Fibroblast of the aortic adventitia (primary cell): Measurements from ENCODE around the gene PRIMA1. TPM values are rescaled to one million over a fixed set of nuclear protein-coding genes. Genes with fewer than 3 reads are reported as not detected.

Experiments
- DNase-seq: peaks from one replicate; pipeline ENCODE4 v3.0.0-alpha.2; 2010; ENCODE audit warnings: low read depth
- H3K4me3 ChIP-seq: 2 replicates; pipeline ENCODE4 v1.5.1; 2011; ENCODE audit warnings: low read depth, mild to moderate bottlenecking, control low read depth, low read length, moderate library complexity
- CTCF ChIP-seq: IDR thresholded peaks from 2 replicates; pipeline ENCODE4 v1.5.1; 2011; ENCODE audit warnings: mild to moderate bottlenecking, low read length, control low read depth, inconsistent platforms; ENCODE audit not compliant: insufficient read depth
- total RNA-seq: library from RNA; depleted of rRNA; stranded (reverse); fragments of >200 nt; gene quantifications from 2 replicates; pipeline ENCODE4 v1.2.3, GENCODE V29; 2012; ENCODE audit warnings: low replicate concordance

The PRIMA1 gene
- total RNA-seq, 1 donor, result not detected

GRCh38 chr14:93804654-93805053, 16.4 kb upstream of the PRIMA1 start:
- no peak for TF ChIP-seq CTCF
- DNase-seq, result no peak
- no peak overlapping the region for H3K4me3 ChIP-seq

GRCh38 chr14:93803408-93804318, 15.4 kb upstream of the PRIMA1 start:
- H3K4me3 ChIP-seq, result no peak overlapping the region
- no peak for DNase-seq
- no peak for TF ChIP-seq CTCF

- no peak for TF ChIP-seq CTCF
- H3K4me3 ChIP-seq, result no peak overlapping the region
- no peak for DNase-seq
These were observed 12.0 kb upstream of the PRIMA1 start for GRCh38 chr14:93799989-93800921.

- H3K4me3 ChIP-seq, result no peak overlapping the region
- no peak for DNase-seq
- no peak for TF ChIP-seq CTCF
These were observed 11.3 kb upstream of the PRIMA1 start for GRCh38 chr14:93799617-93799988.

GRCh38 chr14:93797536-93797935, 9.3 kb upstream of the PRIMA1 start:
- no peak for TF ChIP-seq CTCF

GRCh38 chr14:93797071-93797470, 8.8 kb upstream of the PRIMA1 start:
- DNase-seq, result no peak
- no peak for TF ChIP-seq CTCF
- H3K4me3 ChIP-seq, result no peak overlapping the region

More at GRCh38 chr14:93797536-93797935, 9.3 kb upstream of the PRIMA1 start:
- no peak for DNase-seq
- H3K4me3 ChIP-seq, result no peak overlapping the region
